HCT116 (cell line): ENCODE measurements around the gene SLC44A1.

ENCODE experiments used
- CTCF ChIP-seq, 3 experiments: fragments of 200-600 bp in 1 of 3; sonication (generic) in 1 of 3; IDR thresholded peaks in 2 of 3; conservative IDR thresholded peaks in 1 of 3; 2 replicates each; pipeline ENCODE4 v1.5.1; 2012 to 2017; ENCODE audit warnings: low read depth in 2 of 3, low read length in 2 of 3, antibody characterized with exemption in 1 of 3, borderline replicate concordance in 1 of 3, control low read depth in 1 of 3, mild to moderate bottlenecking in 1 of 3, mixed read lengths in 1 of 3, mixed run types in 1 of 3, moderate library complexity in 1 of 3; ENCODE audit not compliant: insufficient read depth in 1 of 3
- POLR2A ChIP-seq: IDR thresholded peaks from 2 replicates; pipeline ENCODE4 v1.7.0; 2011; ENCODE audit warnings: borderline replicate concordance; ENCODE audit not compliant: insufficient read depth, insufficient read length; ENCODE audit errors: extremely low read depth
- POLR2AphosphoS5 ChIP-seq: IDR thresholded peaks from 2 replicates; pipeline ENCODE4 v1.6.1; 2011; ENCODE audit warnings: mild to moderate bottlenecking, low read depth, low read length, moderate library complexity

- TF ChIP-seq CTCF (IDR thresholded peaks at IDR 0.05 in 2 of 3, conservative IDR thresholded peaks at IDR 0.05 in 1 of 3; ENCODE audit: borderline replicate concordance in 1 of 3, insufficient read depth in 1 of 3, low read depth in 2 of 3, low read length in 2 of 3) (no peak), POLR2A (no peak), POLR2AphosphoS5 (no peak)
Observed at GRCh38 chr9:105226055-105226454, 18.4 kb upstream of the SLC44A1 start.
